H1 (cell line): ENCODE measurements around the gene FXYD7. TPM values are rescaled to one million over a fixed set of nuclear protein-coding genes. Genes with fewer than 3 reads are reported as not detected.
"Not testable (repeated sequence)": the region's sequence is repeated elsewhere in the genome, so short reads cannot be mapped to it uniquely, and the experiment has no call there.

Experiments
- CTCF ChIA-PET: fragments of 300-600 bp; sonication (Branson Sonifier 250); formaldehyde crosslinking; loops from one replicate; lab custom pipeline; 2021; ENCODE audit not compliant: partially characterized antibody; lab: Charles Lee
- POLR2A ChIA-PET: fragments of 300-600 bp; sonication (Branson Sonifier 250); formaldehyde crosslinking; loops from one replicate; lab custom pipeline; 2021; ENCODE audit warnings: inconsistent platforms; ENCODE audit not compliant: partially characterized antibody; lab: Charles Lee
- DNase-seq, 2 experiments: peaks; one replicate each; pipeline versions ENCODE4 v3.0.0 to v3.0.0-alpha.2; 2010 to 2022; ENCODE audit warnings: low spot score in 2 of 2, low read depth in 1 of 2, mixed read lengths in 1 of 2
- FAIRE-seq: peaks from 2 replicates; lab custom pipeline; 2011; peaks lifted over from hg19 to GRCh38; lab: Jason Lieb, UNC
- H2AFZ ChIP-seq: 2 replicates; pipeline ENCODE4 v1.8.1; 2012; ENCODE audit warnings: low read length, inconsistent platforms
- H2AK5ac ChIP-seq: 2 replicates; pipeline ENCODE4 v1.6.1; 2013; ENCODE audit warnings: low read depth, low read length
- H2BK120ac ChIP-seq: replicated peaks from 2 replicates; pipeline ENCODE3; 2013; ENCODE audit warnings: low read depth, low read length, inconsistent platforms
- H2BK12ac ChIP-seq: 2 replicates; pipeline ENCODE4 v1.6.1; 2013; ENCODE audit warnings: low read depth, low read length
- H2BK15ac ChIP-seq: 2 replicates; pipeline ENCODE4 v1.6.1; 2013; ENCODE audit warnings: low read length
- H2BK20ac ChIP-seq: 2 replicates; pipeline ENCODE4 v1.6.1; 2013; ENCODE audit warnings: low read length
- H2BK5ac ChIP-seq: 2 replicates; pipeline ENCODE4 v1.6.1; 2013; ENCODE audit warnings: low read depth, low read length
- H3K14ac ChIP-seq: 2 replicates; pipeline ENCODE4 v1.6.1; 2013; ENCODE audit warnings: inconsistent platforms; ENCODE audit not compliant: insufficient read length
- H3K18ac ChIP-seq: 2 replicates; pipeline ENCODE4 v1.6.1; 2013; ENCODE audit warnings: low read length; ENCODE audit errors: extremely low read depth
- H3K23ac ChIP-seq: 2 replicates; pipeline ENCODE4 v1.6.1; 2013; ENCODE audit warnings: inconsistent platforms; ENCODE audit not compliant: insufficient read length
- H3K23me2 ChIP-seq: 2 replicates; pipeline ENCODE4 v1.6.1; 2013; ENCODE audit warnings: low read depth, low read length
- H3K27ac ChIP-seq: 2 replicates; pipeline ENCODE4 v1.6.1; 2011; ENCODE audit warnings: low read depth, low read length, inconsistent platforms
- H3K27me3 ChIP-seq, 4 experiments: replicated peaks in 1 of 4; 1 replicate in 1 of 4; 2 replicates in 3 of 4; pipeline versions ENCODE4 v1.6.1 to v1.8.1; 2011 to 2013; ENCODE audit warnings: low read length in 3 of 4, mild to moderate bottlenecking in 3 of 4, inconsistent platforms in 2 of 4, mixed read lengths in 2 of 4, moderate library complexity in 1 of 4; ENCODE audit not compliant: control insufficient read depth in 3 of 4, insufficient read depth in 3 of 4; ENCODE audit errors: extremely low read depth in 1 of 4
- H3K36me3 ChIP-seq, 4 experiments: 2 replicates each; pipeline versions ENCODE4 v1.6.1 to v1.8.1; 2011 to 2013; ENCODE audit warnings: mild to moderate bottlenecking in 4 of 4, low read length in 3 of 4, moderate library complexity in 2 of 4, control low read depth in 1 of 4, inconsistent platforms in 1 of 4; ENCODE audit not compliant: insufficient read depth in 4 of 4, control insufficient read depth in 2 of 4
- H3K4ac ChIP-seq: replicated peaks from 2 replicates; pipeline ENCODE3; 2013; ENCODE audit warnings: low read length, low read depth, mixed read lengths, inconsistent platforms; ENCODE audit not compliant: insufficient read length
- H3K4me1 ChIP-seq, 4 experiments: replicated peaks in 1 of 4; 1 replicate in 1 of 4; 2 replicates in 3 of 4; pipeline versions ENCODE4 v1.6.1 to v1.8.1; 2011 to 2013; ENCODE audit warnings: low read length in 3 of 4, inconsistent platforms in 2 of 4, mixed read lengths in 1 of 4; ENCODE audit not compliant: insufficient read depth in 4 of 4, control insufficient read depth in 3 of 4
- H3K4me2 ChIP-seq, 2 experiments: 2 replicates each; pipeline versions ENCODE4 v1.6.1 to v1.8.1; 2011 to 2013; ENCODE audit warnings: low read depth in 2 of 2, low read length in 2 of 2, control low read depth in 1 of 2, inconsistent platforms in 1 of 2, mild to moderate bottlenecking in 1 of 2; ENCODE audit not compliant: insufficient read depth in 1 of 2
- H3K4me3 ChIP-seq, 4 experiments: fragments of 200-600, 300-600 bp in 1 of 4; sonication (generic), shearing (Covaris generic), sonication (Bioruptor Twin) in 1 of 4; 2 replicates each; pipeline versions ENCODE4 v1.5.1 to v1.8.1; 2011 to 2016; ENCODE audit warnings: low read length in 4 of 4, low read depth in 3 of 4, control low read depth in 2 of 4, inconsistent platforms in 2 of 4, mild to moderate bottlenecking in 2 of 4, mixed read lengths in 1 of 4, moderate library complexity in 1 of 4; ENCODE audit not compliant: insufficient read depth in 2 of 4; ENCODE audit errors: extremely low read depth in 1 of 4
- H3K56ac ChIP-seq: replicated peaks from 2 replicates; pipeline ENCODE3; 2013; ENCODE audit warnings: low read depth, mild to moderate bottlenecking, mixed read lengths, low read length, inconsistent platforms; ENCODE audit not compliant: insufficient read length
- H3K79me1 ChIP-seq: 2 replicates; pipeline ENCODE4 v1.6.1; 2013; ENCODE audit warnings: low read depth, low read length, control low read depth
- H3K79me2 ChIP-seq, 2 experiments: 2 replicates each; pipeline versions ENCODE4 v1.6.1 to v1.8.1; 2012 to 2013; ENCODE audit warnings: low read length in 2 of 2, mild to moderate bottlenecking in 2 of 2, inconsistent platforms in 1 of 2; ENCODE audit not compliant: insufficient read depth in 2 of 2, control insufficient read depth in 1 of 2
- H3K9ac ChIP-seq, 4 experiments: replicated peaks in 1 of 4; 1 replicate in 1 of 4; 2 replicates in 3 of 4; pipeline versions ENCODE4 v1.6.1 to v1.8.1; 2011 to 2013; ENCODE audit warnings: low read depth in 3 of 4, low read length in 3 of 4, control low read depth in 2 of 4, mild to moderate bottlenecking in 2 of 4, moderate library complexity in 2 of 4, inconsistent platforms in 1 of 4; ENCODE audit errors: extremely low read depth in 1 of 4
- H3K9me3 ChIP-seq, 2 experiments: 2 replicates each; pipeline versions ENCODE4 v1.6.1 to v1.8.1; 2012 to 2013; ENCODE audit warnings: mild to moderate bottlenecking in 2 of 2, moderate library complexity in 2 of 2, control low read depth in 1 of 2, inconsistent platforms in 1 of 2, low read depth in 1 of 2, low read length in 1 of 2, mixed read lengths in 1 of 2; ENCODE audit not compliant: insufficient read depth in 2 of 2
- H4K20me1 ChIP-seq, 2 experiments: replicated peaks in 1 of 2; 2 replicates each; pipeline versions ENCODE3 to v1.8.1; 2011 to 2013; ENCODE audit warnings: inconsistent platforms in 2 of 2, low read length in 2 of 2, mild to moderate bottlenecking in 1 of 2; ENCODE audit not compliant: insufficient read depth in 2 of 2, control insufficient read depth in 1 of 2
- H4K5ac ChIP-seq: 2 replicates; pipeline ENCODE4 v1.6.1; 2013; ENCODE audit warnings: low read length, low read depth, mixed read lengths, inconsistent platforms; ENCODE audit not compliant: insufficient read length
- H4K8ac ChIP-seq: 2 replicates; pipeline ENCODE4 v1.8.0; 2013; ENCODE audit warnings: mild to moderate bottlenecking, moderate library complexity, low read length, inconsistent platforms; ENCODE audit not compliant: insufficient read depth; ENCODE audit errors: extremely low read depth
- H4K91ac ChIP-seq: replicated peaks from 2 replicates; pipeline ENCODE3; 2013; ENCODE audit warnings: low read length, mixed read lengths, inconsistent platforms; ENCODE audit not compliant: insufficient read length
- WGBS, 2 experiments: shearing (Covaris generic) in 1 of 2; methylation state at CpG; one replicate each; pipeline versions ENCODE4 v1.1.6 to v1.1.7; 2013 to 2015; ENCODE audit warnings: low lambda C conversion rate in 2 of 2, mixed read lengths in 2 of 2, inconsistent platforms in 1 of 2, low coverage in 1 of 2, missing lambda C conversion rate in 1 of 2; ENCODE audit not compliant: insufficient replicate concordance in 2 of 2, insufficient coverage in 1 of 2, insufficient read length in 1 of 2; ENCODE audit errors: extremely low coverage in 1 of 2, missing lambda C conversion rate in 1 of 2; 5-methylcytosine and 5-hydroxymethylcytosine counted together
- polyA plus RNA-seq, 7 experiments: library from polyadenylated mRNA; depleted of rRNA in 3 of 7; stranded (reverse) in 5 of 7; unstranded in 2 of 7; fragments of >200 nt in 5 of 7; fragments of 200-250 nt in 2 of 7; gene quantifications; 1 replicate in 5 of 7; 2 replicates in 1 of 7; 4 replicates in 1 of 7; pipeline versions ENCODE4 v1.2.1 to v1.2.3, GENCODE V29; 2011 to 2013; ENCODE audit warnings: missing spikeins in 2 of 7, mixed read lengths in 2 of 7
- total RNA-seq: library from RNA; stranded (reverse); fragmentation: NEBNext Ultra II Directional; extraction: Animal tissue kit (Norgen Biotek cat#: 25700); gene quantifications from 2 replicates; pipeline ENCODE4 v1.2.1, GENCODE V29; 2021

Gene FXYD7
- total and polyA plus RNA-seq, 2 of the 8 experiments (the other 6 are each of a cell fraction or from before 2014, with no cell fraction given): 12.1 to 14.3 TPM

DNA sequence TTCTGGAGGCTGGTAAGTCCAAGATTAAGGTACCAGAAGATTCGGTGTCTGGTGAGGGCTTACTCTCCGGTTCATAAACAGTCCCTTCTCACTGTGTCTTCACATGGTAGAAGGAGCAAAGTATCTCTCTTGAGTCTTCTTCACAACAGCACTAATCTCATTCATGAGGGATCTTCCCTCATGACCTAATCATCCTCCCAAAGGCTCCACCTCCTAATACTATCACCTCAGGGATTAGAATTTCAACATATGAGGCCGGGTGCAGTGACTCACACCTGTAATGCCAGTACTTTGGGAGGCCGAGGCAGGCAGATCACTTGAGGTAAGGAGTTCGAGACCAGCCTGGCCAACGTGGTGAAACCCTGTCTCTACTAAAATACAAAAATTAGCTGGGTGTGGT, 53.8 kb downstream of the FXYD7 start:
- H2AFZ ChIP-seq, H4K5ac ChIP-seq, H3K9me3 ChIP-seq, H4K8ac ChIP-seq, H2BK20ac ChIP-seq, H3K18ac ChIP-seq, H3K27ac ChIP-seq, H3K79me1 ChIP-seq, H3K4me2 ChIP-seq, H3K4me3 ChIP-seq, H2AK5ac ChIP-seq, FAIRE-seq, POLR2A ChIA-PET, H4K20me1 ChIP-seq, H3K79me2 ChIP-seq, H2BK5ac ChIP-seq, H3K23me2 ChIP-seq, H3K9ac ChIP-seq, DNase-seq, H3K14ac ChIP-seq, H3K27me3 ChIP-seq, H3K56ac ChIP-seq, H3K4me1 ChIP-seq, H3K23ac ChIP-seq, H2BK12ac ChIP-seq, H2BK15ac ChIP-seq, CTCF ChIA-PET, H4K91ac ChIP-seq, H3K36me3 ChIP-seq, H2BK120ac ChIP-seq, H3K4ac ChIP-seq: not testable (repeated sequence)
- 70% methylated on average over 5 of the region's 6 CpGs; no CpG with 5 or more reads in 1 of the 2 experiments for whole genome bisulfite sequencing, 2 experiments
